ENCODE data around the gene MVD. TPM values are rescaled to one million over a fixed set of nuclear protein-coding genes. Genes with fewer than 3 reads are reported as not detected.

The MVD gene
- total and polyA plus RNA-seq, 2 experiments from 2014 or later: 95.3 to 149 TPM

GRCh38 chr16:88685156-88686061, 22.5 kb upstream of the MVD start:
- peak overlapping the region; percentile 94 for H2AFZ ChIP-seq
- no peak overlapping the region for H3K27ac Mint-ChIP-seq
- peaks cover 40% of the 10 kb centered on the region for H3K27me3 Mint-ChIP-seq (ENCODE audit: insufficient read depth, low read depth, poor library complexity)
- peaks cover 3% of the 10 kb centered on the region; the same call in 2 of the 3 replicates for H3K36me3 Mint-ChIP-seq (ENCODE audit: low read depth)
- peaks cover 15% of the 10 kb centered on the region for H3K4me1 Mint-ChIP-seq
- DNase-seq (ENCODE audit: low spot score) (peak; percentile 66), ATAC-seq (peak; percentile 34)
- no peak overlapping the region for H3K27ac ChIP-seq (ENCODE audit: low read depth)
- H3K4me1 ChIP-seq (ENCODE audit: insufficient read depth): peaks cover 9% of the 10 kb centered on the region
- H3K27me3 ChIP-seq (ENCODE audit: insufficient read depth): peaks cover 10% of the 10 kb centered on the region
- H3K4me2 ChIP-seq: peak overlapping the region; percentile 97
- H4K20me1 ChIP-seq (replicated peaks; ENCODE audit: insufficient read depth): 0 out of 2 replicates have a peak, but pooled peaks cover 5% of the 10 kb centered on the region
- no peaks in the 10 kb centered on the region for H3K9me2 ChIP-seq (ENCODE audit: insufficient read depth)
- H3F3A ChIP-seq (replicated peaks; ENCODE audit: low read depth): peaks cover 6% of the 10 kb centered on the region; the same call in 1 of the 2 replicates
- no peaks in the 10 kb centered on the region; the same call in 1 of the 2 replicates for H3K36me3 ChIP-seq (ENCODE audit: insufficient read depth)
- no peaks in the 10 kb centered on the region for H3K9me3 Mint-ChIP-seq
- peak overlapping the region; percentile 96 for H3K4me3 ChIP-seq
- TF ChIP-seq EZH2 (IDR thresholded peaks at IDR 0.05; ENCODE audit: low read depth, unreplicated experiment) (no peak), POLR2AphosphoS5 (IDR thresholded peaks at IDR 0.05; ENCODE audit: low read depth) (no peak), REST (IDR thresholded peaks at IDR 0.05; ENCODE audit: unreplicated experiment) (no peak)
- TF ChIP-seq, protein P1, sequence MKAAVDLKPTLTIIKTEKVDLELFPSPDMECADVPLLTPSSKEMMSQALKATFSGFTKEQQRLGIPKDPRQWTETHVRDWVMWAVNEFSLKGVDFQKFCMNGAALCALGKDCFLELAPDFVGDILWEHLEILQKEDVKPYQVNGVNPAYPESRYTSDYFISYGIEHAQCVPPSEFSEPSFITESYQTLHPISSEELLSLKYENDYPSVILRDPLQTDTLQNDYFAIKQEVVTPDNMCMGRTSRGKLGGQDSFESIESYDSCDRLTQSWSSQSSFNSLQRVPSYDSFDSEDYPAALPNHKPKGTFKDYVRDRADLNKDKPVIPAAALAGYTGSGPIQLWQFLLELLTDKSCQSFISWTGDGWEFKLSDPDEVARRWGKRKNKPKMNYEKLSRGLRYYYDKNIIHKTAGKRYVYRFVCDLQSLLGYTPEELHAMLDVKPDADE (IDR thresholded peaks at IDR 0.05): no peak
- TF ChIP-seq, protein P2, sequence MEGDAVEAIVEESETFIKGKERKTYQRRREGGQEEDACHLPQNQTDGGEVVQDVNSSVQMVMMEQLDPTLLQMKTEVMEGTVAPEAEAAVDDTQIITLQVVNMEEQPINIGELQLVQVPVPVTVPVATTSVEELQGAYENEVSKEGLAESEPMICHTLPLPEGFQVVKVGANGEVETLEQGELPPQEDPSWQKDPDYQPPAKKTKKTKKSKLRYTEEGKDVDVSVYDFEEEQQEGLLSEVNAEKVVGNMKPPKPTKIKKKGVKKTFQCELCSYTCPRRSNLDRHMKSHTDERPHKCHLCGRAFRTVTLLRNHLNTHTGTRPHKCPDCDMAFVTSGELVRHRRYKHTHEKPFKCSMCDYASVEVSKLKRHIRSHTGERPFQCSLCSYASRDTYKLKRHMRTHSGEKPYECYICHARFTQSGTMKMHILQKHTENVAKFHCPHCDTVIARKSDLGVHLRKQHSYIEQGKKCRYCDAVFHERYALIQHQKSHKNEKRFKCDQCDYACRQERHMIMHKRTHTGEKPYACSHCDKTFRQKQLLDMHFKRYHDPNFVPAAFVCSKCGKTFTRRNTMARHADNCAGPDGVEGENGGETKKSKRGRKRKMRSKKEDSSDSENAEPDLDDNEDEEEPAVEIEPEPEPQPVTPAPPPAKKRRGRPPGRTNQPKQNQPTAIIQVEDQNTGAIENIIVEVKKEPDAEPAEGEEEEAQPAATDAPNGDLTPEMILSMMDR (conservative IDR thresholded peaks at IDR 0.05; ENCODE audit: low read depth in 2 of 2): peak; percentile 53 to 67
- H3K4me3 Mint-ChIP-seq: peak overlapping the region; percentile 74
- H3K79me2 ChIP-seq (replicated peaks; ENCODE audit: insufficient read depth): peaks cover 4% of the 10 kb centered on the region

Measured in GM23338 (cell line).